HG03159 (cell line): ENCODE measurements around the gene ZXDA.

Experiments used
- ATAC-seq: cut with Tn5 transposase; IDR thresholded peaks from one replicate; pipeline ENCODE4 v1.9.1; 2021; ENCODE audit warnings: mild to moderate bottlenecking, moderate library complexity; ENCODE audit not compliant: unreplicated experiment

Gene ZXDA

DNA sequence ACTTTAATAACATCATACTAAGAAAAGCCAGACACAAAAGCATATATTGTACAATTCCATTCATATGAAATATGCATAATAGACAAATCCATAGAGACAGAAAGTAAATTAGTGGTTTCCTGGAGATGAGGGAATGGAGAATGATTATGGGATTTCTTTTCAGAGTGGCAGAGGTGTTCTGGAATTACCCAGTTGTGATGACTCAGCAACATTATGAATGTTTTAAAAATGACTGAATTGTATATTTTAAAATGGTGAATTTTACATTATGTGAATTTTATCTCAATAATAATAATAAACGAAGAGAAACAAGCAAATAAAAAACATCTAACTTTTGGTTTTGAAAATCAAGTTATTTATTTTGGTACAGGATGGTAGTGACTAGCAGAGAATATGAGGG lies 11.2 kb downstream of the ZXDA start:
- ATAC-seq, result no peak

DNA sequence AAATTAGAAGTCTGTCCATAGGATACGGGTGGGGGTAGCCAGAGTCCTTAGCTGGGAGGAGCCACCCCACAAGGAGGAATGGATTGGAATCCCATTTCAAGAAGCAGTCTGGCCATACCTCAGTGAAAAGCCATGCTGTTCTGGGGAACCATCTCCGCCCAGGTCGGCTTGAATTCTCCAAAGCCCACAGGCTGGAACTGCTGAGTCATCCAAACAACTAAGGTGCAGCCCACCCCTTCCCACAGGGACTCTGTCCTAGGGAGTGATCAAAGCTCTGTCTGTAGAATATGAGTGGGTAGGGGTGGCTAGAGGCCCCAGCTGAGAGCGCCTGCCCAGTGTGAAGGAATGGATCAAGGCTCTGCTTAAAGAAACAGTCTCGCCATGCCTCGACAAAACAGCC lies 38.8 kb downstream of the ZXDA start:
- ATAC-seq, result no peak
